Chondrocyte (in vitro differentiated cells): ENCODE data around the gene CDK14. TPM values are rescaled to one million over a fixed set of nuclear protein-coding genes. Genes with fewer than 3 reads are reported as not detected.

ENCODE experiments used
- DNase-seq: peaks from one replicate; pipeline ENCODE4 v3.0.0; 2021; ENCODE audit warnings: mixed read lengths, low spot score
- H3K27ac Mint-ChIP-seq: one replicate; pipeline ENCODE4 v1.8.0; 2021; ENCODE audit warnings: mild to moderate bottlenecking, moderate library complexity, mixed read lengths; ENCODE audit not compliant: unreplicated experiment
- H3K27me3 Mint-ChIP-seq: 2 replicates; pipeline ENCODE4 v1.8.0; 2021; ENCODE audit warnings: low read depth, mixed read lengths
- H3K36me3 Mint-ChIP-seq: 2 replicates; pipeline ENCODE4 v1.8.0; 2021; ENCODE audit warnings: low read depth, mixed read lengths
- H3K4me1 Mint-ChIP-seq: 2 replicates; pipeline ENCODE4 v1.8.0; 2021; ENCODE audit warnings: low read depth, mild to moderate bottlenecking, mixed read lengths
- H3K4me3 Mint-ChIP-seq: one replicate; pipeline ENCODE4 v1.8.0; 2021; ENCODE audit warnings: mild to moderate bottlenecking, moderate library complexity, mixed read lengths; ENCODE audit not compliant: unreplicated experiment
- H3K9me3 Mint-ChIP-seq: 2 replicates; pipeline ENCODE4 v1.8.0; 2021; ENCODE audit warnings: low read depth, mixed read lengths
- total RNA-seq: library from RNA; stranded (reverse); gene quantifications from 3 replicates; pipeline ENCODE4 v1.2.1, GENCODE V29; 2021
- TF ChIP-seq, protein P1 (sequence below): fragments of 200-600 bp; sonication (generic); IDR thresholded peaks from 2 replicates; pipeline ENCODE4 v1.5.0; 2021; ENCODE audit warnings: antibody characterized with exemption, mild to moderate bottlenecking, moderate library complexity

CDK14 gene
- total RNA-seq, 1 donor from 2014 or later = 61.4 TPM

DNA sequence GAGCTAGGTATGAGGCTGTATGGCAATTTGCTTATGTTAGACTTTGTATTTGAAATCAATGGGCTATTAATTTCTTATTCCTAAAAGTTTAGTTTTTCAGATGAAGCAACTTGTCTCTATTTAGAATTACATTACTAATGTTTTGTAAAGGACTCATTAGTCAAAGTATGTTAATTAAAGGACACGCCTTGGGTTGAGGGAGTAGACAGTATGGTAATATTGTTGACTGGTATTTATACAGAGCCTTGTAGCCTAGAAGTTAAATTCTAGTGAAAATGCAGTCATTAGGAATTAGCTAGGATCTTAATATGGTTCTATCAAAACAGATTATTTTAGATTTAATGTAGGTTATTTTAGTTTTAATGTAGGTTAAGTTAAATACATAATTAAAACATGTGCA lies 6.2 kb downstream of the CDK14 start:
- TF ChIP-seq, protein P1, sequence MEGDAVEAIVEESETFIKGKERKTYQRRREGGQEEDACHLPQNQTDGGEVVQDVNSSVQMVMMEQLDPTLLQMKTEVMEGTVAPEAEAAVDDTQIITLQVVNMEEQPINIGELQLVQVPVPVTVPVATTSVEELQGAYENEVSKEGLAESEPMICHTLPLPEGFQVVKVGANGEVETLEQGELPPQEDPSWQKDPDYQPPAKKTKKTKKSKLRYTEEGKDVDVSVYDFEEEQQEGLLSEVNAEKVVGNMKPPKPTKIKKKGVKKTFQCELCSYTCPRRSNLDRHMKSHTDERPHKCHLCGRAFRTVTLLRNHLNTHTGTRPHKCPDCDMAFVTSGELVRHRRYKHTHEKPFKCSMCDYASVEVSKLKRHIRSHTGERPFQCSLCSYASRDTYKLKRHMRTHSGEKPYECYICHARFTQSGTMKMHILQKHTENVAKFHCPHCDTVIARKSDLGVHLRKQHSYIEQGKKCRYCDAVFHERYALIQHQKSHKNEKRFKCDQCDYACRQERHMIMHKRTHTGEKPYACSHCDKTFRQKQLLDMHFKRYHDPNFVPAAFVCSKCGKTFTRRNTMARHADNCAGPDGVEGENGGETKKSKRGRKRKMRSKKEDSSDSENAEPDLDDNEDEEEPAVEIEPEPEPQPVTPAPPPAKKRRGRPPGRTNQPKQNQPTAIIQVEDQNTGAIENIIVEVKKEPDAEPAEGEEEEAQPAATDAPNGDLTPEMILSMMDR = no peak
- H3K4me1 Mint-ChIP-seq = peaks cover 62% of the 10 kb centered on the region
- H3K4me3 Mint-ChIP-seq = no peak overlapping the region
- H3K27ac Mint-ChIP-seq = no peak overlapping the region
- DNase-seq = no peak
- H3K27me3 Mint-ChIP-seq = no peaks in the 10 kb centered on the region
- no peaks in the 10 kb centered on the region for H3K36me3 Mint-ChIP-seq
- no peaks in the 10 kb centered on the region for H3K9me3 Mint-ChIP-seq

DNA sequence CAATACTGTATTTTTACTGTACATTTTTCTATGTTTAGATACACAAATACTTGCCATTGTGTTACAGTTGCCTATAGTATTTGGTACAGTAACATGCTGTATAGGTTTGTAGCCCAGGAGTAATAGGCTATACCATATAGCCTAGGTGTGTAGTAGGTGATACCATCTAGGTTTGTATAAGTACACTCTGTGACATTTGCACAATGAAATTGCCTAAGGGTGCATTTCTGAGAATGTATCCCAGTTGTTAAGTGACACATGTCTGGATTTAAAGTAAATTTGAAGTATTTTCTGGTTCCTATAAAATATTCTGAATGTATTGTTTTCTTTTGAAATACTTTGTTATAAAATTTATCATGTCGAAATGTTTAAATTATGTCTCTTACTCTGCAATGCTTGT lies 7.2 kb downstream of the CDK14 start:
- H3K36me3 Mint-ChIP-seq = no peaks in the 10 kb centered on the region
- no peak overlapping the region for H3K27ac Mint-ChIP-seq
- H3K4me3 Mint-ChIP-seq = no peak overlapping the region
- H3K27me3 Mint-ChIP-seq = no peaks in the 10 kb centered on the region
- H3K4me1 Mint-ChIP-seq = peaks cover 55% of the 10 kb centered on the region
- no peak for DNase-seq
- TF ChIP-seq, protein P1 = no peak
- no peaks in the 10 kb centered on the region for H3K9me3 Mint-ChIP-seq

DNA sequence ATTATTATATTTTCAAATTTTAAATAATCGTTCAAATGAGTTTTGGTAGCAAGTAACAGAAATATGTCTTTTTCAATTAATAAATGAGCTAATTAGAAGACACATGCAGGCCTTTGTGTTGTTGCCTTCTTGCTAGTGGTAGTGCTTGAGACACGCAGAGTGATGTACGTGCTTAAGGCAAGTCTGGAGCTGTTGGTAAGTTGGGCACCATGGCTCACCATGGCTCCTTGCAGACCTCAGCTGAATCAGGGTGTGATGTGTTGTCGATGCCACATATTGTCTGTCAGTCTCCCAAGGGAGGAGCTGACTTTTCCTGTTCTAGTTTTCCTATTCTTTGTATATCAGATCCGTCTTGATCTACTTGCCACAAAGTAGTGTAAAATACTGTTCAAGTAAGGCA lies 8.3 kb downstream of the CDK14 start:
- Mint-ChIP-seq H3K27me3 (no peaks in the 10 kb centered on the region), H3K4me3 (no peak overlapping the region), H3K36me3 (no peaks in the 10 kb centered on the region), H3K4me1 (peaks cover 47% of the 10 kb centered on the region), H3K9me3 (no peaks in the 10 kb centered on the region), H3K27ac (no peak overlapping the region)
- TF ChIP-seq, protein P1 = no peak
- no peak for DNase-seq

DNA sequence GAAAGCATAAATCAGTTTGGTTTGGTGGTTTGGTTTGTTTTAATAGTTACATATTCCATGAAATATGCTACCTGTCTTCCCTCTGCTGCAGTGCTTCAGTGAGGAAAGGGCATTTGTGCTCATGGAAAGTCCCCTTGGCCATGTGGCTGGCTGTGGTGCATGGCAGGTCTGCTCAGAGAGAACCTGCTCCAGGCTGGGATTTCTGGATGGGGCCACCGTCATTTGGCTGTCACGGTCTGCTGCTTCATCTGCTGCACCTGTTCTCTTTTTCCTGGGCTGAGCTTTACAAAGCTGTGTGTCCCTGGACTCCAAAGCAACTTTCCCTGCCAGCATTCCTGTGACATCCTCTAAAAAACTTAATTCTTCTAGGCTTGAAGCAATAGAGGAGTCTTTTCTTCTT lies 8.9 kb downstream of the CDK14 start:
- no peak overlapping the region for H3K27ac Mint-ChIP-seq
- no peak overlapping the region for H3K4me3 Mint-ChIP-seq
- TF ChIP-seq, protein P1 = no peak
- no peaks in the 10 kb centered on the region for H3K27me3 Mint-ChIP-seq
- peaks cover 40% of the 10 kb centered on the region for H3K4me1 Mint-ChIP-seq
- H3K36me3 Mint-ChIP-seq = no peaks in the 10 kb centered on the region
- DNase-seq = no peak
- H3K9me3 Mint-ChIP-seq = no peaks in the 10 kb centered on the region

DNA sequence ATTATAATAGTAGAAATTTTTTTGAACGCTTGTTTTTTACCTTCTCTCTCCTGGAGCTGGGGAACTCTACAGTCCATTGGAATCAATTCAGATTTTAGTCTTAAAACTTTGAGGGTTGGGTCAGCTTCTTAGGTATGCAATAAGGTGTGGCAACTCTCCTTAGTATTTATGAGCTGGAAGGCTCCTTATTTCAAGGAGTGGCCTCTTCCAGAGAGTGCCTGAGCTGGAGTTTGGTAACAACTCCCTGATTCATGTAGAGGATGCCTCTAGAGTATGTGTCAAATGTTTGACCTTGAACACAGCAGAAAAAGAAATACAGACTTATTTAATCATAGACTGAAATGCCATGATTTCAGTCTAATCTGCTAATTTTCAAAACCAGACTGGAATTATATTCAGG lies 11.1 kb downstream of the CDK14 start:
- Mint-ChIP-seq H3K27ac (no peak overlapping the region), H3K36me3 (peaks cover 2% of the 10 kb centered on the region), H3K4me1 (peaks cover 29% of the 10 kb centered on the region), H3K9me3 (no peaks in the 10 kb centered on the region), H3K27me3 (no peaks in the 10 kb centered on the region), H3K4me3 (no peak overlapping the region)
- DNase-seq = no peak
- TF ChIP-seq, protein P1 = no peak
